Astrocyte (in vitro differentiated cells and primary cell): ENCODE results near the gene LHPP.

Source experiments
- CTCF ChIP-seq: IDR thresholded peaks from 2 replicates; pipeline ENCODE4 v1.5.1; 2011; ENCODE audit warnings: low read depth, mild to moderate bottlenecking, inconsistent platforms, low read length, moderate library complexity; ENCODE audit not compliant: insufficient read depth
- EZH2 ChIP-seq: IDR thresholded peaks from 2 replicates; pipeline ENCODE4 v1.6.1; 2012; ENCODE audit warnings: mild to moderate bottlenecking, low read length, inconsistent platforms; ENCODE audit not compliant: insufficient read depth

GRCh38 chr10:124596962-124597845, 135.6 kb downstream of the LHPP start:
- no peak for TF ChIP-seq CTCF
- no peak for TF ChIP-seq EZH2
